ENCODE data around the gene CALD1.

- no peak for TF ChIP-seq CTCF (IDR thresholded peaks at IDR 0.05)
- TF ChIP-seq POLR2A (IDR thresholded peaks at IDR 0.05) = no peak
Observed at GRCh38 chr7:134995239-134996096, 216.0 kb downstream of the CALD1 start.
